DMS114 treated with DMSO at 0.1 percent for 48 hours (cell line): ENCODE data around the gene SELENOV.
"Not testable (repeated sequence)": the region's sequence is repeated elsewhere in the genome, so short reads cannot be mapped to it uniquely, and the experiment has no call there.

ENCODE experiments used
- DNase-seq: peaks from one replicate; lab custom pipeline; 2025; ENCODE audit not compliant: unreplicated experiment; lab: John Stamatoyannopoulos, UW

SELENOV gene, protein sequence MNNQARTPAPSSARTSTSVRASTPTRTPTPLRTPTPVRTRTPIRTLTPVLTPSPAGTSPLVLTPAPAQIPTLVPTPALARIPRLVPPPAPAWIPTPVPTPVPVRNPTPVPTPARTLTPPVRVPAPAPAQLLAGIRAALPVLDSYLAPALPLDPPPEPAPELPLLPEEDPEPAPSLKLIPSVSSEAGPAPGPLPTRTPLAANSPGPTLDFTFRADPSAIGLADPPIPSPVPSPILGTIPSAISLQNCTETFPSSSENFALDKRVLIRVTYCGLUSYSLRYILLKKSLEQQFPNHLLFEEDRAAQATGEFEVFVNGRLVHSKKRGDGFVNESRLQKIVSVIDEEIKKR

DNA sequence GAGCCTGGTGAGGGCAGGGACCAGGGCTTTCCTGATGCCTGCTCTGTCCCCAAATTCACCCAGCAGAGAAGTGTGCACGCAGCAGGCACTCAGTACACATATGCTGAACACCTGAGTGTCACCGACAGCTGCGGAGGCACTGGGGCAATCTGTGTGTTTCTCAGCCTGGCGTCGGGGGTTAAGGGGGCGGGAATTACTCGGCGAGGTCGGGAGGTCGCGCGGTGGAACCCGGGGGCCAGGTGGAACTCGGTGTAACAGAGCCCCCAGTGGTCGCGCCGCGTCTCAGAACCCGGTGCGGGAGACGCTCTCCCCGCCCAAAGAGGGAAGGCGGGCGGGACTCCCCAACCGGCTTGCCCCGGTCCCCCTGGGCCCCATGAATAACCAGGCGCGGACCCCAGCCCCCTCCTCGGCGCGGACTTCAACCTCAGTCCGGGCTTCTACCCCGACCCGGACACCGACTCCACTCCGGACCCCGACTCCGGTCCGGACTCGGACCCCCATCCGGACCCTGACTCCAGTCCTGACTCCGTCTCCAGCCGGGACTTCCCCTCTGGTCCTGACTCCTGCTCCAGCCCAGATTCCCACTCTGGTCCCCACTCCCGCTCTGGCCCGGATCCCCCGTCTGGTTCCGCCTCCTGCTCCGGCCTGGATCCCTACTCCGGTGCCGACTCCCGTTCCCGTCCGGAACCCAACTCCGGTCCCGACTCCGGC, at the start of gene SELENOV:
SELENOV (plus strand) TSS at position 300 of the 711 bp plus-strand sequence; CDS start at position 374, 74 bp downstream.
- no peak for DNase-seq

DNA sequence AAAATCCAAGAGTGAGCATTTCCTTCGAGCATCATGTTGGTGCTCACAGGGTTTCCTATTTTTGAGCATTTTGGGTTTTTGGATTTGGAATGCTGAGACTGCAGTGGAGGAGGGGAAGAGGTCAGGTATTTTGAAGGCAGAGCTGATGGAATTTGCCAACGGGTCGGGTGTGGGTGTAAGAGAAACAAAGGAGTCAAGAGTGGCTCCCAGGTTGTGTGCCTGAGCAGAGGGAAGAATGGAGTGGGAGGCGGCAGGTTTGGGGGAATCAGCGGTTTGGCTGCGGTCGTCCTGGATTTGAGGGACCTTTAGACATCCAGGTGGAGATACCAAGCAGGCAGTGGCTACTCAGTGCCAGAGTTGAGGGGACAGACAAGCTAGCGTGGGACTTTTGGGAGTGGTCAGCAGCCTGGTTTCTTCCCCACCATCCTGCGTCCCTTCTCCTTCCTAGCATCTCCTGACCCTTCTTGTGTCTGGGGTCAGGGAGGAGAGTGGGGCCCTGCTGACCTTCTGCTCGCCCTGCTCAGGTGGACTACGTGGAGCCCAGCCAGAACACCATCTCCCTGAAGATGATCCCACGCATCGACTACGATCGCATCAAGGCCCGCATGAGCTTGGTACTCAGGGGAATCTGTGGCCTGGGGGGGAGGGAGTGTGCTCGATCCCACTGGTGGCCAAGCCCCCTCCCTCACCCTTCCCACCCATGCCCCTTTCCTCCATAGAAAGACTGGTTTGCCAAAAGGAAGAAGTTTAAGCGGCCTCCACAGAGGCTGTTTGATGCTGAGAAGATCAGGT, 48.8 kb upstream of the SELENOV start:
- no peak for DNase-seq

DNA sequence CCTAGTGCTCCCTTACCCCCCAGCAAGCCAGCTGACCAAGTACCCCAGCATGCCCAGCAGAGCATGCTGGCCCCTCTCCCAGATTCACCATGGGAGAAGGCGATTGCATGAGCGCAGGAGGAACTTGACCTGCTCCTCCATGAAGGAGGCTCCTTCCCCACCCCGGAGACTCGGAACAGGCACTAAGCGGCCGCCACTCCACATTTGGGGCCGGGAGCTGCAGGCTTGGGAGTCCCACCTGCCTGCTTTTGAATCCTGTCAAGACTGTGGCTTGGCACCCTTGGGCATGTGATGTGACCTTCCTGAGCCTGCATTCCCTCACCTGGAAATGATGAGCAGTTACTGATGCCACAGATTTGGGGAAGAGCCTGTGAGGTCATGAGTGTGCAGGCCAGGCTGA, 47.0 kb upstream of the SELENOV start:
- DNase-seq = no peak

DNA sequence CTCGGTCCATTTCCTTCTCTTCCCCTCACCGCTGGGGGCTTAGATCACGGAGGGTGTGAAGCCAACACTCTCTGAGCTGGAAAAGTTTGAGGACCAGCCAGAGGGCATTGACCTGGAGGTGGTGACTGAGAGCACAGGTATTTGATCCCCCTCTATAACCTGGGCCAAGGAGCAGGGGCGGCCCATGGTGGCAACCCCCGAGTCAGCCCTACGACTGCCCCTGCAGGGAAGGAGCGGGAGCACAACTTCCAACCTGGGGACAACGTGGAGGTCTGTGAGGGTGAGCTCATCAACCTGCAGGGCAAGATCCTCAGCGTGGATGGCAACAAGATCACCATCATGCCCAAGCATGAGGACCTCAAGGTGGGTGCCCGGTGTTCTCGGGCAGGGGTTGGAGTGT, 45.9 kb upstream of the SELENOV start:
- DNase-seq = no peak

DNA sequence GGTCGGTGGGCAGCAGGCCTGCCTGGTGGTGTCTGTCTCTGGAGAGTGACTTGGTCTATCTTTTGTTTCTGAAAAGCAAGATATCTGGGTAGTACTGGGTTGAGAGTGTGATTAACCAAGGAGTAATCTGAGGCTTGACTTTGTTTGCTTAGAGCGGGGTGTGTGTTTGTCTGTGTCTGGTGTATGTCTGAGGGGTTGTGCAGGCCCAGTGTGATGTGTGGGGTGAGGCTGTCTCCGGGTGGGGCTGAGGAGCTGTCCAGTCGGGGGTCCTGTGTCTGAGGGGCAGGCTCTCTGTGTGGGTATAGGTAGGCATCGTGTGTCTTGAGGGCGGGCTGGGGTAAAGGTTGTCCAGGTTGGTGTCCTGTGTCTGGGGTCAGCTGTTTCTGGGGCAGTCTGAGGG, 45.4 kb upstream of the SELENOV start:
- no peak for DNase-seq

DNA sequence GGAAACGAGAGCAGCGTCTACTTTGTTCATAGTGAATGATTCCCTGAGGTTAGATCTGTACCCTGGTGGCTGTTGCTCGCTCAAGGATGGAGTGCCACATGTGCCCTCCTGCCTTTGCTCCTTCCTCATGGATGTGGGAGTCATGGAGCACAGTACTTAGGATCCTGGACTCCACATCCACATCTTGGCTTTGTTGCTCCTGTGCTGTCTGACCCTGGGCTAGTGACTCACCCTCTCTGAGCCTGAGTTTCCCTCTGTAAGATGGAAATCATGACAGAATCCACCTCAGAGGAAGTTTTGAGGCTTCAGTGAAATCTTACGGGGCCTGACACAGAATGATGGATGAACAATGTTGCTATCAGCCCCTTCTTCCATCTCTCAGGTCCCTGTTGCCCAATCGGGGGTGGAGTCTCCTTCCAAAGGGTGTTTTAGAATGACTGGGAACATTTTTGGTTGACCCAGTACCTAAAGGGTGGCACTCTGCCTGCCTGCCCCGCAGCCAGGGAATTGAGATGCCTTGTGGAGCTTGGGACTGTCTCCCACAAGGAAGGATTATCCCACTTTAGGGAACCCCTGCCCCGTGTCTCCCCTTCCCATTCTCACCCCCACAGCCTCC, 44.1 kb upstream of the SELENOV start:
- no peak for DNase-seq

DNA sequence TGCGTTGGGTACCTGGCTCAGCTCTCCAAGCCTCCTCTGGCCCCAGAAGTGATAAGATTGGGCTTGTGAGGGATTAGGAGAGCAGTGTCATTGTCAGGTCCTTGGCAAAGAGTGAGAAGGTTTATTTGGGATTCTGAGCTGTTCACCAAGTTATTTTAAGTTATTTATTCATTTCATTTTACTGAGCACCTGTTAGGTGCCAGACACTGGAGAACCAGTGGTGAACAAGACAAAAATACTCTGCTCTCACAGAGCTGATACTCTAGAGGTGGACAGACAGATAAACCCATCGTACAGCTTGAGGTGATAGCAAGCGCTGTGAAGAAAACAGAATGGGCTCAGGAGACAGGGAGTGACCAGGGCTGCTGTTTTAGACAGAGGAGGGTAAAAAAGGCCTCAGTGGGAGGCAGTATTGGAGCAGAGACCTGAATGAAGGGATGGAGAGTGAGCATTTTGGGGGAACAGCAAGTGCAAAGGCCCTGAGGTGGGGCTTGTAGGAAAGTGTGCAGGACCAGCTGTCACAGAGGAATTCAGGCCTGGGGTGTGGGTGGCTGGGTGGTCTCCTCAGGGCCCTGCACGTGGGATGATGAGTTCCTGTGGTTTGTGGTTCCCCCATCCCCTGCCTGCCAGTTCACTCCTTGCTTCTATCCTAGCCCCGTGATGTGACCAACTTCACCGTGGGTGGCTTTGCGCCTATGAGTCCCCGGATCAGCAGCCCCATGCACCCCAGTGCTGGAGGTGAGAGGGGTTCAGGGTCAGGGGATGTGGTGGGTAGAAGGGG, 43.0 kb upstream of the SELENOV start:
- no peak for DNase-seq

DNA sequence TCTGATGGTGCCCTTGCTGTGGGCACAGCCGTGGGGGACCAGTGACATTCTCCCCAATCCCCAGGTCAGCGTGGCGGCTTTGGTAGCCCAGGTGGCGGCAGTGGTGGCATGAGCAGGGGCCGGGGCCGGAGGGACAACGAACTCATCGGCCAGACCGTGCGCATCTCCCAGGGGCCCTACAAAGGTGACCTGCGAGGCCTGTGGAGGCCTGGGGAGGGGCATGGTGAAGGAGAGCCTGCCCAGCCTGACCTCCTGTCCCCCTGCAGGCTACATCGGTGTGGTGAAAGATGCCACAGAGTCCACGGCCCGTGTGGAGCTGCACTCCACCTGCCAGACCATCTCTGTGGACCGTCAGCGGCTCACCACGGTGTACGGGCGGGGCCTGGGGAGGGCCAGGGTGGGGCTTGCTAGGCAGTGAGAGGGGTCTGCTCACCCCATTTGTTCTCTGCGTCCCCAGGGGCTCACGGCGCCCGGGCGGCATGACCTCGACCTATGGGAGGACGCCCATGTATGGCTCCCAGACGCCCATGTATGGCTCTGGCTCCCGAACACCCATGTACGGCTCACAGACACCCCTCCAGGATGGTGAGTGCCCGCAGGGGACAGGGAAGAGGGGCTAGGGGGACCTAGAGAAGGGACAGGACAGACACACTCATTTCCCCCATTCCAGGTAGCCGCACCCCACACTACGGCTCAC, 42.0 kb upstream of the SELENOV start:
- no peak for DNase-seq

DNA sequence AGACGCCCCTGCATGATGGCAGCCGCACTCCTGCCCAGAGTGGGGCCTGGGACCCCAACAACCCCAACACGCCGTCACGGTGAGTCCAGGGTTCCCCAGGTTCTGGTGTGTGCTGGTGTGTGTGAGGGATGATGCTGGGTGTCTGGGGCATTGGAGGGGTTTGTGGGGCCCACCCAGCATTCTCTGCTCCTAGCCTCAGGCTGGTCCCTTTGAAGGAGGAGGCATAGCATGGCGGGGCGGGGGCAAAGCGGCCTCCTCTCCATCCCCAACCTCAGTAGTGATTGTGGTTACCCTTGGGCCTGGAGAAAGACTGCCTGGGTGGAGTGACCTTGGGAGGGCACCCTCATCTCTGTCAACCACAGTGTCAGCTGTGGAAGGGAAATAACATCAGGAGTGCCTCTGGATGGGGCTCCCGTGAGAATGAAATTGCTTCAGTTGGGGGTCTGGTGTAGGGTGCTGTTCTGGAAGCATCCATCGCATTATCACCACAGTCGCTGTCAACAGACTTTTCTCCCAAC, 41.4 kb upstream of the SELENOV start:
- no peak for DNase-seq

DNA sequence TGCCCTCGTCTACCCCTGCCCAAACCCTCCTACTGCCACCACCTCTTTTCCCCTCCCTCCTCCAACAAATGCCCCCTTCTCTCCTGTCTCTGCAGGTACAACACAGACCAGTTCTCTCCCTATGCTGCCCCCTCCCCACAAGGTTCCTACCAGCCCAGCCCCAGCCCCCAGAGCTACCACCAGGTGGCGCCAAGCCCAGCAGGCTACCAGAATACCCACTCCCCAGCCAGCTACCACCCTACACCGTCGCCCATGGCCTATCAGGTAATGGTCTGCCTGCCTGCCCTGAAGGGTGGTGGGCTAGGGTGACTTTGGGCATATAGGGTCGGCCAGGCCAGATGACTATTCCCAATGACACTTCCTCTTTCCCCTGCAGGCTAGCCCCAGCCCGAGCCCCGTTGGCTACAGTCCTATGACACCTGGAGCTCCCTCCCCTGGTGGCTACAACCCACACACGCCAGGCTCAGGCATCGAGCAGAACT, 40.8 kb upstream of the SELENOV start:
- no peak for DNase-seq

DNA sequence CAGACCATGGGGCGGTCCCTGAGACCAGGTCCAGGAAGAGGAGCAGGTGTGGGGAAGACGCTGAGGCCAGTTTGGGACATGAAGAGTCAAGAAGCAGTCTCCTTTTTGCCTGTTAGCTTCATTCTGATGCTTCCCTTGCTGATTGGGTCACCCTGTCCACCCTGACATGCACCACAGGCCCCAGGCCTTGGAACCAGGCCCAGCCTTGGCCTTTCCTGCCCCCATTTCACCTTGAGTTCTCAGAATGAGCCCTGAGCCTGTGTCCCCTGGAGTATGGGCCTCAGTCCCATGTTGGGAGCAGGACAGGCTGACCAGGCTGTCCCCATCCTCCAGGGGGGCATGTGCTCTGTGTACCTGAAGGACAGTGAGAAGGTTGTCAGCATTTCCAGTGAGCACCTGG, 39.2 kb upstream of the SELENOV start:
- DNase-seq = no peak

DNA sequence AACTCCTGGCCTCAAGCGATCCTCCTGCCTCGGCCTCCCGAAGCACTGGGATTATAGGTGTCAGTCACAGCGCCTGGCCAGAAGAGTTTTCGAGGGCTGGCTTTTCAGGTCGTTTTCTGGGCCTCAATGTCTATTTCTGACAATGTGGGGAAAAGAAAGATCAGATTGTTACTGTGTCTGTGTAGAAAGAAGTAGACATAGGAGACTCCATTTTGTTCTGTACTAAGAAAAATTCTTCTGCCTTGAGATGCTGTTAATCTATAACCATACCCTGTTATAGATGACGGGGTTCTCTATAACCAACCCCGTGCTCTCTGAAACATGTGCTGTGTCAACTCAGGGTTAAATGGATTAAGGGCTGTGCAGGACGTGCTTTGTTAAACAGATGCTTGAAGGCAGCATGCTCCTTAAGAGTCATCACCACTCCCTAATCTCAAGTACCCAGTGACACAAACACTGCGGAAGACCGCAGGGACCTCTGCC, 35.6 kb upstream of the SELENOV start:
- DNase-seq = not testable (repeated sequence)

DNA sequence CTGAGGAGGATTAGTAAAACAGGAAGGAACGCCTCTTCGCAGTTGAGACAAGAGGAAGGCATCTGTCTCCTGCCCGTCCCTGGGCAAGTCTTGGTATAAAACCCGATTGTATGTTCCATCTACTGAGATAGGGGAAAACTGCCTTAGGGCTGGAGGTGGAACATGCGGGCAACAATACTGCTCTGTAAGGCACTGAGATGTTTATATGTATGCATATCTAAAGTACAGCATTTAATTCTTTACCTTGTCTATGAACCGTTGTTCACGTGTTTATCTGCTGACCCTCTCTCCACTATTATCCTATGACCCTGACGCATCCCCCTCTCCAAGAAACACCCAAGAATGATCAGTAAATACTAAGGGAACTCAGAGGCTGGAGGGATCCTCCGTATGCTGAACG, 35.0 kb upstream of the SELENOV start:
- DNase-seq = no peak

DNA sequence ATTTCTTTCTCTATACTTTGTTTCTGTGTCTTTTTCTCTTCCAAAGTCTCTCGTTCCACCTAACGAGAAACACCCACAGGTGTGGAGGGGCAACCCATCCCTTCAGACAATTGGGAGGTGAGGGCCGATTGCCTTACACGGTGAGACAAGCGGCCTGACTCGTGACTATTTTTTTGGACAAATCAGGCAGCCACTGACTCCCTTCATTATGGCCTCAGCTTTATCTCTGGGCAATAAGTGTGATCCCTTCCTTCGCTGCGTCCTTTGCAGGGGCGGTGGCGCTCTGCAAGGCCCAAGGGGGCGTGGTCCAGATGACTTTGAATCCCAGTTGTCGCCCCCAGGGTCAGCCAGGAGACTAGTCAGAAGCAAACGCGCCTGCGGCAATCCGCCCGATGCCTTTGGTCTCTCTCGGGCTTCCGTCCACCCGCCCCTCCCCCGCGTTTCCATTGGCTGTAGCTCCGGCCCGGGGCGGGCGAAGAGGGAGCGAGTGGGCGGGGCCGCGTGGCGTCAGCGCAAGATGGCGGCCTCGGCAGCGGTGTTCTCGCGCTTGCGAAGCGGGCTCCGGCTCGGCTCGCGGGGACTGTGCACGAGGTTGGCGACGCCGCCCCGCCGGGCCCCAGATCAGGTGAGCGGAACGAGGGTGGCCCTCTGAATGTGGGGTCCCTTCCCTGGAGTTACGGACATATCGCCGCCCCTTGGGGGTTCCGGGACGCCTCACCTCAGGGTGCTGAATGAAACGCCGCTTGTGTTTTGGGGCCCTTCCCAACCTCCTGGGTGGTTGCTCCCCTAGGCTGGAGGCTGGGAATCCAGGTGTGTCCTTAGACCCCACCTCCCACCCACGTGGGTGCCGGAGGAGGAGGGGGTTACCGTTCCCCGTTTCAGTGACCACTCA, 34.4 kb upstream of the SELENOV start, which contains the start of gene TIMM50:
TIMM50 (plus strand) TSS at position 502 of the 892 bp plus-strand sequence; CDS start at position 518, 16 bp downstream.
- peak; percentile 95 for DNase-seq

DNA sequence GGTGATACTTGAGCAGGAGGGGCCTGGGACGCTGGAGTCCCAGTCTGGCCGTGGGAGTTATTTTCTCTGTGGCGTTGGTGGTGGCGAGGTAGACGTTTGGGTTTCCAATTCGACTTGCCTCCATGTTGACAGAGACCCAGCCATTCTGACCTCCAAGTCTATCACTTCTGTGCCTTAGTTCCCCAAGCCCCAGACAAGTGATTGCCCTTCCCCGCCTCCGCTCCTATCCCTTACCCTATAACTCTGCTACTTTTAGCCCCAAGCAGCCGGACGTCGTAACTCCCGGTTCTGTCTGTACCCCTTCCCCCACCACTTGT, 33.8 kb upstream of the SELENOV start:
- no peak for DNase-seq

DNA sequence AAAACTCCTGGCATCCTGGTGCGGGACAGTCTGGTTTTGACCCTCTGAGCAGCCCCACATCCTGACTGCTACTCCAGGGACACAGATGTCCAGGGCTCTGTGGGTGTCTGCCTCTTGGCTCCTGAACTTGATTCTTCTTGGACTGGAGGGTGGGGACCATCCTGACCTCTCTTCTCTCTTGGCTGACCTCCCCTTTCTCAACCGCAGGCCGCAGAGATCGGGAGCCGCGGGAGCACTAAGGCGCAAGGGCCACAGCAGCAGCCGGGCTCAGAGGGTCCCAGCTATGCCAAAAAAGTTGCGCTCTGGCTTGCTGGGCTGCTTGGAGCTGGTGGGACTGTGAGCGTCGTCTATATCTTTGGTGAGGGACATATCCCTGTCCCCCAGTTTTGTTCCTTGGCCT, 33.3 kb upstream of the SELENOV start:
- DNase-seq = no peak

DNA sequence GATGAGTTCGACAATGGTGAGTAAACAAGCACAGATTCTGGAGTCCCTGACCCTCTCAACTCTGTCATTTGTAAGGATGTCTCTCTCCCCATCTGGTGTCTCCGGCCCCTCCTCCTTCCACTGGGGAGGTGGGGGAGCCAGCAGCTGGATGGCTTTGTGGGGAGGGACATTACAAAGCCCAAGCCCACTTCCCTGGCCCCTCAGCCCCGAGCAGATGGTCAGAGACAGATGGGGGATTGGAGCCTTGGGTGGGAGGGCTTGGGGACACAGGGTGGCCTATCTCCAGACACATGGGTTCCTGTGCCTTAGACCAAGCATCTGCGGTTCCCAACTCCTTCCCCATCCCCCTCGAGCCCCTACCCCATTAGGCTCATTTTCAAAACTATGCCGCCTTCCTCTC, 31.8 kb upstream of the SELENOV start:
- DNase-seq = no peak

DNA sequence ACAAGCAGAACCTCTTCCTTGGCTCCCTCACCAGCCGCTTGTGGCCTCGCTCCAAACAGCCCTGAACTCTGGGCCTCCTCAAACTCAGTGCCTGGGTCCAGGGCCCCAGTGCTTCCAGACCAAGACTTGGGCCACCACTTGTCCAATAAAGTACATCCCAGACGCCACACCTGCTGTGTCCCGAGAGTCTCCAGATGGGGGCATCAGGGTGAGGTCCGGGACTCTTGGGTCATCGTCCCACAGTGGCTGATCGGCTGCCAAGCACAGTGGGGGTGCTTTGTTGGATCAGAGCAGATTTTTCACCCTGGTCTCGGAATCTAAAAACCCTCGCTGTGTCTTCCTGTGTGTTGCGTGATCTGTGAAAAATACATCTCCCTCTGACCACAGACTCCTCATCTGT, 25.2 kb upstream of the SELENOV start:
- no peak for DNase-seq
